ENCODE measurements around the gene SERPINB3.
"Not testable (repeated sequence)": the region's sequence is repeated elsewhere in the genome, so short reads cannot be mapped to it uniquely, and the experiment has no call there.

The SERPINB3 gene

DNA sequence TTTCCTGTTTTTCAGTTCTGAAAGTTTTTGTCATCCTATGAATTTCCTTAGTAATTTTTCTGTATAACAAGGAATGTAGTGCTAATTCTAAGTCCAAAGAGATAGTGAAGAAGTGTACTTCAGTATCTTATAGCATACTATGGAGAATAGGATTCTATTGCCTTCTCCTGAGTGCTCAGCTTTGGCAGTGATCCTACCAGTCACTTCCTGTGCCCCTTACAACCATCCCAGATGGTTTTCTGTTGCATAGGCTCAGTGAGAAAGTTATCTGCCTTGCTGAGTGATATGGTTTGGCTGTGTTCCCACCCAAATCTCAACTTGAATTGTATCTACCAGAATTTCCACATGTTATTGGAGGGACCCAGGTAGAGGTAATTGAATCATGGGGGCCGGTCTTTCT lies 17.0 kb downstream of the SERPINB3 start:
- DNase-seq = not testable (repeated sequence)

DNA sequence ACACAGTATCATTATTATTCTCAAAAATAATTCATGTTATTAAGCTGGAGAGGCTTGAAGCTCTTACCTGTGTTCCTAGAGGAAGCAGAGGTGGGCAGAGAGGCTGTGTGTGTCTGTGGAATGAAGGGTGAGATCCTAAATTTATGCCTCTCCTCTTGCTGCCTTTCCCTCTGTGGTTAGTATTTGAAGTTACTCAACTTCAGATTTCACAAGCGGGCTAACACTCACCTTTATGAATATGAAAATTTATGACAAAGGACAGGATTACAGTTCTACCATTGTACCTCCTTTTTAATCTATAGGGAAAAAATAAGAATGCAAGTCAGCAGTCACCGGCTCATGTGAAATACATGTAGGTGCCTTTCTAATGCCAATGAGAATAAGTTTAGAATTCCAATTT lies 17.6 kb downstream of the SERPINB3 start, which contains the start of gene SERPINB4:
SERPINB4 (minus strand) TSS at position 115 of the 400 bp plus-strand sequence. CDS start 679 bp downstream, outside the sequence.
- not testable (repeated sequence) for DNase-seq

DNA sequence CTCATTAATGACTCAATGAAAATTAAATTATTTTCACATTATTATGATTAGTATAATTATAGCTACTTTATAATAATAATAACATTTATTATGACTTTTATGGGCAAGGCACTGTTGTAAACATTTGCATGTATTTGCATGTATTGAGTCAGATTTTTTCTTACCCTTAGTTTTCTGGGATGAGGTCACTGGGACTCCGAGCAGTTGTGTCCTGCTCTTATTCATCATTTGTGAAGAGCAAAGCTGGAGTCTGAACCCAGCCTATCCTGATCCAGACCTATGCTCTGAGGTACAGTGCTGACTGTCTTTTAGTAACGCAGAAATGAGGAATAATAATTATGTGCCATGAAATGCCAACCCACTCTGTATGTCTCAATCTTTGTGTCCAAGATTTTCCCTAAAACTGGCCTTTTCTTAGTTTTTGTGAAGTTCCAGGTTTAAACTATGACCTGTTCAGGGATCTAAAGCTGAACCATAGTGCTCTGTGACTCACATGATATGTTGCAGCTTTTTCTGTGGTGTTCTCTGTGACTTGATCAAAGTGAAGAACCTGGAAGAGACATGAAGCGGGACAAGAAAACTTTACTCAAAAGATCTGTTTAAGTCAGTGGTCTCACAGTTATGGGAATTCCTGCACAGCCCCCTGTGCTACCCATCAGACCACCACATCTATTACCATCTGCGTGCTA lies 18.9 kb downstream of the SERPINB3 start:
- DNase-seq = not testable (repeated sequence)

DNA sequence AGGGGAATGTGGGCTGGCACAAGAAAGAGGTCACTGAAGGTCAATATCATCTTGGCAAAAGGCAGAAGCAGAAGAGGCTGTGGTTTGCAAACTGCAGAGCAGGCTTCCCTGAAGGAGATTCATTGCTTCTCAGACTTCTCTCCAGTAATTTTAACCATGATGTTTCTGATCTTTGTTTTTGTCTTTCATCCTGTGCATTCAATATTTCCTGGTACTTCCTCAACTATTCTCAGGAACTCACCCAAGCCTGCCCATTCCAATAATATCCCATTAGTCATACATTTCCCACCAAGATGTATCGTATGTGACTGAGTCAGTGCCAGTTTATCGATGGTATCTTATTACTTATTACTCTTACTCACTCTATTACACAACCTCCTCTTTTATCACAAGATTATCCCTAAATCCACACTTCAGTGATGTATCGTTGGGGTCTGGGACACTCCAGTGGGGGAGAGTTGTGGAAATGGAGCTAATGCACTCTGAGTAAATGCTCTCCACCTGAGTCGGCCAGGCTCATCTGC lies 20.5 kb downstream of the SERPINB3 start:
- DNase-seq = not testable (repeated sequence)

DNA sequence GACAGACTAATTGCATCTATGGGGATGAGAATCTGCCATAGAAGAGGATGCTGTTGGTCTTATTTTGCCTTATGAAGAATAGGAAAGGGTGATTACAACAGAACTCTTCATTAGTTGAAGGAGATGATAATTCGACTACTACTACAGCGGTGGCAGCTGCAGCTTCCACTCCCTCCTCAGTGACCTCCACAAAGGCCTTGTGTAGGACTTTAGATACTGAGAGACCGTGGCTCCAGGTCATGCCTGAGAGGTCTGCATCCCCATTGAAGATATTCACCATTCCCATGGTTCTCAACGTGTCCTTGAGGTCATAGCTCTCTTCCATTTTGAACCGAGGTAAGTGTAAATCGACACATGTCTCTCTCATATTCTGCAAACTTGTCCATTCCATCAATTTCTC lies 24.0 kb downstream of the SERPINB3 start:
- no peak for DNase-seq

DNA sequence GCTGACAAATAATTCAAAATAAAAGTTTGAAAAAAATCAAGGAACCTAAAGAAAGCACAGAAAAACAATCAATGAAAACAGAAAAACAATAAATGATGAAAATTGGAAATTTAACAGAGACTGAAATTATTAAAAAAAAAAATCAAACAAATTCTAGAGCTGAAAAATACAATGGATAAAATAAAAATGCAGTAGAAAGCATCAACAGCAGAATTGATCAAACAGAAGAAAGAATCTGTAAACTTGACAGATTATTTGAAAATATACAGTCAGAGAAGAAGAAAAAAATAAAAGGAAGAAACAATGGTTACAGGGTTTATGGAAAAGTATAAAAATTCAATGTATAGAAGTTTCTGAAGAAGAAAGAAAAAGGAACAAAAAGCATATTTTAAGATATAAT lies 33.9 kb downstream of the SERPINB3 start:
- DNase-seq = no peak

DNA sequence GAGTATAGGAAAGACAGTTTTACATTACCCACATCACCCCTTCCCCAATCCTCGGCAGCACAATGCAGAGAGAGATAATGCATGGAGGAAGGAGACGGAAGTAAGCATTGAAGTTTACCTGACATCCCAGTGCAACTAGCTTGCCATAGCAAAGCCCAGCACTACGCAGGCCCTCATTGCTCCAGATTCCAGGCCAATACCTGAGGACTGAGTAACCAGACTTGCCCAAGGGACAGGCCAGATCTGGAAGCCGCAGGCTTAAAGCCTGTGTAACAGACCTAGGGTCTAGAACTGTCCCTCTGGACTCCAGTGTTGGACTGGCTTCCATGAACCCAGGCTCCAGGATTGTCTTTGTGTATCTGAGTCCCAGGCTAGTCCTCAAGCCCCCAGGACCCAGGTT lies 35.3 kb downstream of the SERPINB3 start:
- DNase-seq = no peak

DNA sequence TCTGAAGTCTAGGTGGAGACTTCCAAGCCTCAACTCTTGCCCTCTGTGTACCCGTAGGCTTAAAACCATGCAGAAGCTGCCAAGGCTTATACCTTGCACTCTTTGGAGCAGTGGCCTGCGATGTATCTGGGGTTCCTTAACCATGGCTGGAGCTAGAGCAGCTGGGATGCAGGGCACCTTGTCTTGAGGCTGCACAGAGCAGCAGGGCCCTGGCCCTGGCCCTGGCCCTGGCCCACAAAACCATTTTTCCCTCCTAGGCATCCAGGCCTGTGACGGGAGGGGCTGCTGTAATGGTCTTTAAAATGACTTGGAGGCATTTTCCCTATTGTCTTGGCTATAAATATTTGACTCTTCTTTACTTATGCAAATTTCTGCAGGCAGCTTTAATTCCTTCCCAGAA lies 36.8 kb downstream of the SERPINB3 start:
- DNase-seq = no peak

DNA sequence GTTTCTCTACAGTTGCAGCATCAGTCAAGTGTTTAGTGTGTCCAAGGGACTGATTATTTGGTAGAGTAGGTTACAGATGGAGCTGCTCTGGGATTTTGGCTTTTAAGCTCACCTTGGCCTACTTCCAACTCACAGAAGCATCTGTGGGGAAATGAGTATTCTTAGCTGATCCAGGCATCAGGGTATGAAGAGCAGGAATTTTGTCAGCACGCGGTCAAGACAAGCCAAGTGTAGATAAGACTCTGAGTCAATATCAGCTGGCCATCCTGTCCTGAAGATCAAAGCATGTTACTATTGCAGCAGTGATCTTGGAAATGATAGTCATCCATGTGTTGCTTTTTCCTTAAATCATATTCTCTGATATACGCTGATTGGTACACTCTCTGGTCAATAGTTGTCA lies 42.0 kb downstream of the SERPINB3 start:
- DNase-seq = no peak

DNA sequence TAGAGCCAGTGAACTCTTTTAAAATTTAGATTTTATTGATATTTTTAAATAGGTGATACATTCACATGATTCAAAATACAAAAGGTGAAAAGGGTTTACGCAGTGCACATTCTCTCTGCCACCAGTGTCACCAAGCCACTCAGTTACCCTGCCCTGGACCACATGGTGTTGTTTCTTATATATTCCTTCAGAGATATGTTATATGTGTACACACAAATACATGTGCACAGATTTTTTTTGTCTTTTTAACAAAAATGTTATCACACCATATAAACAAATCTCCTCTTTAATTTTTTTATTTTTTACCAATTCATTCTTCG lies 43.8 kb downstream of the SERPINB3 start:
- no peak for DNase-seq

DNA sequence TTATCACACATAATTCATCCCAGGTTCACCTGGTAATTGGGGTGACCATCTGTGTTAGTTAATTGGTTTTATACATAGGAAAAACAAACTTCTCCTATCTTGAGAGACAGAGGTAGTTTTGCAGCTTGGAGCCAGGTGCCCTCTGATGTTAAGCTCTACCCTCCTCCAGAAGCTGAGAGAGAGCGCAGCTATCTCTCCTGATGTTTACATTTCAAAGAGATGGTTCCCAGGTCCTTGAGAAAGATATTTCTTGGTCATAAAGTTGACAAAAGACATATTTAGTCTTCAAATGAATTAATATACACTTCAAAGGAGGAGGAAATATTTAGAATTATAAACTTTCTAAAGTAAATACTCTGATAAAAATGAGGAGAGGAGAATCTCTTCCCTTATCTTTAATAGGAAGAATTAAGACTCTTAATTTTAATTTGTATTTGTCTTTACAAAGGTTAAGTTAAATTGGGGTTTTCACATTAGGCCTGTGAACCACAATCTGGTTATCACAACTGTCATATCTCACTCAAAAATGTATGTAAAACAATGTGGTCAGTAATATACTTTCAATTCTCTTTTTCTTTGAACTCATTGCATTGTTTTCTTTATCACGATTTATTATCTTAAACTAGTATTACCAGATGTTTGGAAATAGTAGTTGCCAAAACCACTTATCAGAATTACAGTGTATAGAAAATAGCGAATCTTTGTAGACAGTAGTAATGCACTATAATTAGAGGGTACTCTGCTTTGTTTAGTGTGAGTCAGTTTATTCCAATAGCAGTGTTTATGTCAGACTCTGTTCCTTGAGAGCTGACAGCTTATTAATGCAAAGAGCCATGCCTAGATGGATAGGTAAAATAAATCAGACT lies 44.4 kb downstream of the SERPINB3 start:
- no peak for DNase-seq

DNA sequence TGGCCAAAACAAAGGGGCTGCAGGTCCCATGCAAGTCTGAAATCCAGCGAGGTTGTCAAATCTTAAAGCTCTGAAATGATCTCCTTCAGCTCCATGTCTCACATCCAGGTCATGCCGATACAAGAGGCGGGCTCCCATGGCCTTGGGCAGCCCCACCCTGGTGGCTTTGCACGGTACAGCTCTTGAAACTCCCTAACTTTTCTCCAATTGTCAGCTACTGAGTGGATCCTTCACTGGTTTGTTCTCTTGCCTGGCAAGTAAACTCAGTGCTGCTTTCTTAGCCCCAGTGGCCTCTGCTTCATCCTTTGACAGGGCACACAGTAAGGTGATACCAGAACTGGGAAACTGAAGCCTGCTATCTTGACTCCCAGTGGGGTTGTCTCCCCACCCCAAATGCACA lies 48.3 kb downstream of the SERPINB3 start:
- DNase-seq = no peak

DNA sequence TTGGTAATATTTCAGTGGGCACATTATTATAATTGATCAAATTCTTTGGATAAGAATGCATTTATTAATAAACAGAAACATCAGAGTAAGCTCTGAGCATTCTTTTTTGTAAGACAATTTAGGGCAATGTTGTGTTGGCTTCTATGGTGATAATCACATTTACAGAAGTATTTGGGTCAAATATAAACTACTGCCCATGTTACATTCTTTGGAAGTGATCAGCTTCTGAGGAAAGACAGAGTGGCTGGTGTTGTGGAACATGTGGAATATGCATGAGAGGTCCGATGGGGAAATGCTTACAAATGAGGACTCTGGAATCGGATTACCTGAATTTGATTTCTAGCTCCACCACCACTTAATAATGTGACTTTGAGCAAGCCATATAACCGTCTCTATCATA lies 55.2 kb downstream of the SERPINB3 start:
- no peak for DNase-seq

All from hippocampal formation (tissue), 2 donors.